CD4-positive, alpha-beta T cell (primary cell): ENCODE results near the gene CEP97. TPM values are rescaled to one million over a fixed set of nuclear protein-coding genes. Genes with fewer than 3 reads are reported as not detected.

Experiments
- ATAC-seq: fragments of 200-7000 bp; cut with Tn5 transposase; one replicate; pipeline ENCODE4 v1.10.0; 2022; ENCODE audit warnings: mild to moderate bottlenecking; ENCODE audit not compliant: poor library complexity
- CTCF ChIA-PET: fragments of 350-600 bp; sonication (Branson Sonifier 250); formaldehyde crosslinking; loops from one replicate; lab custom pipeline; 2021; ENCODE audit warnings: antibody characterized with exemption, inconsistent platforms; lab: Charles Lee
- POLR2A ChIA-PET: fragments of 350-600 bp; sonication (Branson Sonifier 250); formaldehyde crosslinking; loops from one replicate; lab custom pipeline; 2021; ENCODE audit warnings: antibody characterized with exemption, inconsistent platforms; lab: Charles Lee
- DNase-seq, 14 experiments: peaks; one replicate each; pipeline ENCODE4 v3.0.0-alpha.2; 2013 to 2020; ENCODE audit warnings: mixed read lengths in 2 of 14
- H3K27ac ChIP-seq, 2 donors: one replicate each; pipeline versions ENCODE4 v1.5.1 to v1.7.0; 2013; ENCODE audit warnings: low read length in 2 of 2, low read depth in 1 of 2, mild to moderate bottlenecking in 1 of 2
- H3K27me3 ChIP-seq, 2 experiments: 1 replicate in 1 of 2; 2 replicates in 1 of 2; pipeline versions ENCODE4 v1.6.1 to v1.7.0; 2013; ENCODE audit warnings: low read length in 2 of 2, control low read depth in 1 of 2, mild to moderate bottlenecking in 1 of 2, moderate library complexity in 1 of 2; ENCODE audit not compliant: insufficient read depth in 2 of 2, control insufficient read depth in 1 of 2
- H3K36me3 ChIP-seq: one replicate; pipeline ENCODE4 v1.6.1; 2013; ENCODE audit warnings: low read length, control low read depth; ENCODE audit not compliant: insufficient read depth
- H3K4me1 ChIP-seq: one replicate; pipeline ENCODE4 v1.6.1; 2013; ENCODE audit warnings: low read length, control low read depth; ENCODE audit not compliant: insufficient read depth
- H3K4me3 ChIP-seq: one replicate; pipeline ENCODE4 v1.5.1; 2013; ENCODE audit warnings: mild to moderate bottlenecking, low read length, moderate library complexity
- H3K9me3 ChIP-seq, 2 experiments: 1 replicate in 1 of 2; 2 replicates in 1 of 2; pipeline versions ENCODE4 v1.6.1 to v1.7.0; 2013; ENCODE audit warnings: low read length in 2 of 2, mild to moderate bottlenecking in 2 of 2, control low read depth in 1 of 2, moderate library complexity in 1 of 2; ENCODE audit not compliant: control insufficient read depth in 1 of 2, insufficient read depth in 1 of 2
- H3K27ac Mint-ChIP-seq: one replicate; pipeline ENCODE4 v1.8.0; 2020; ENCODE audit warnings: mixed read lengths
- H3K27me3 Mint-ChIP-seq: one replicate; pipeline ENCODE4 v1.8.0; 2021; ENCODE audit warnings: mixed read lengths
- H3K36me3 Mint-ChIP-seq: one replicate; pipeline ENCODE4 v1.8.0; 2021; ENCODE audit warnings: low read depth, mixed read lengths
- H3K4me1 Mint-ChIP-seq: one replicate; pipeline ENCODE4 v1.8.0; 2021; ENCODE audit warnings: low read depth, mixed read lengths
- H3K4me3 Mint-ChIP-seq: one replicate; pipeline ENCODE4 v1.8.0; 2020; ENCODE audit warnings: mild to moderate bottlenecking, mixed read lengths
- H3K9me3 Mint-ChIP-seq: one replicate; pipeline ENCODE4 v1.8.0; 2020; ENCODE audit warnings: mixed read lengths
- intact Hi-C, 2 experiments: fragments of 100-400 bp; cut with DNase I in 1 of 2; cut with micrococcal nuclease in 1 of 2; formaldehyde crosslinking; loops; one replicate each; pipeline versions ENCODE4 v1.15.1 to v1.9.0; 2023 to 2025; cut with DNase I, micrococcal nuclease
- total RNA-seq, 174 experiments: library from RNA in 2 of 174; stranded (reverse) in 2 of 174; gene quantifications; one replicate each; pipeline ENCODE4 v1.2.3 and lab custom pipeline; 2021 to 2026
- TF ChIP-seq, protein P1 (sequence below): fragments of 200-600 bp; IDR thresholded peaks from one replicate; pipeline ENCODE4 v1.8.0; 2022; ENCODE audit warnings: antibody characterized with exemption, mild to moderate bottlenecking

The CEP97 gene
- total RNA-seq, 2 experiments from 2014 or later = 6.3 to 6.6 TPM

DNA sequence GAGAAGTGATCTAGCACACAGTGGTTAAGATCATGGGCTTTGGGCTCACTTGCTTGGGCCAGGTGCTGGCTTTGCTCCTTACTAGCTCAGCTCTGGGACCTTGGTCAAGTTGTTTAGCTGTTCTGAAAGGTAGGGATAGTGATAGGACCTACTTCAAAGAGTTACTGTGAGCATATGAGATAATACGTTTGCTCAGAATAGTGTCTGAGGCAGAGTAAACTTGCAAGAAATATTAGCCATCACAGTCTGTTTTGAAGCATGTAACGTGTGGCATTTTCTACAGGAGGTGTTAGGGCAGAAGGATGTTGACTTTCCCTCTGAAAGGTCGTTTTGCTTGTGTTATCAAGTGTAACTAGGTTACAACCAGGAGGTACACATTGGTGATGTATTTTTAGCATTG is 90.4 kb downstream of the CEP97 start:
- H3K27me3 Mint-ChIP-seq = no peaks in the 10 kb centered on the region
- POLR2A ChIA-PET = interaction anchor here (1.4 to 1.9 kb wide), 5 partner anchors 13 to 414 kb away, joined by 4 to 18 read pairs (median 7); partner anchors contain the start of gene NFKBIZ

DNA sequence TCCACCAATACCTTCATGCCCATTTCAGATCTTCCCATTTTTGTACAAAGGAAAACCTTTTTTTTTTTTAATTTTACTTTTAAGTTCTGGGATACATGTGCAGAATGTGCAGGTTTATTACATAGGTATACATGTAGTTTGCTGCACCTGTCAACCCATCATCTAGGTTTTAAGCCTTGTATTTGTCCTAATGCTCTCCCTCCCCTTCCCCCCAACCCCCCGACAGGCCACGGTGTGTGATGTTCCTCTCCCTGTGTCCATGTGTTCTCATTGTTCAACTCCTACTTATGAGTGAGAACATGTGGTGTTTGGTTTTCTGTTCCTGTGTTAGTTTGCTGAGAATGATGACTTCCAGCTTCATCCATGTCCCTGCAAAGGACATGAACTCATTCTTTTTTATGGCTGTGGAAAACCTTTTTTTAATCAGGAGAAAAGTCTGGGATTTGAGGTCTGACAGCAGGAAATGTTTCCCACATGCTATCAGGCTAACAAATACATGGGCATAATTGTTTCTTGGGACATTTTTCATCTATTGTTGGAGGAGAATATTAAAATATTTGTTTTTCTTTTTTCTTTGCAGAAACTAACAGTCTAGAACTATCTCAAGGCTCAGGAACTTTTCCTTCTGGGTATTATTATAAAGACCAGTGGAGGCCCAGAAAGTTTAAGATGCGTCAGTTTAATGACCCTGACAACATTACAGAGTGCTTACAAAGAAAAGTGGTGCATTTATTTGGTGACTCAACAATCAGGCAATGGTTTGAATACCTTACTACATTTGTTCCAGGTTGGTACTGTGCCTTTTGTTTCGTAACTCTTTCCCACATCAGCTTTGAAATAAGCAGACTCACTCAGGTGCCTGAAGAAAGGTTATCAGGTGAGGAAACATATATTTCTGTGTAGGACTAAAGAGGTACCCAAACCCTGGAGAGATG is 92.1 kb downstream of the CEP97 start:
- H3K9me3 Mint-ChIP-seq = no peaks in the 10 kb centered on the region
- H3K4me1 Mint-ChIP-seq = peaks cover 37% of the 10 kb centered on the region
- no peak overlapping the region for H3K4me3 Mint-ChIP-seq
- no peak overlapping the region for H3K27ac Mint-ChIP-seq
- no peaks in the 10 kb centered on the region for H3K27me3 Mint-ChIP-seq
- H3K36me3 Mint-ChIP-seq = peaks cover 66% of the 10 kb centered on the region
- TF ChIP-seq, protein P1, sequence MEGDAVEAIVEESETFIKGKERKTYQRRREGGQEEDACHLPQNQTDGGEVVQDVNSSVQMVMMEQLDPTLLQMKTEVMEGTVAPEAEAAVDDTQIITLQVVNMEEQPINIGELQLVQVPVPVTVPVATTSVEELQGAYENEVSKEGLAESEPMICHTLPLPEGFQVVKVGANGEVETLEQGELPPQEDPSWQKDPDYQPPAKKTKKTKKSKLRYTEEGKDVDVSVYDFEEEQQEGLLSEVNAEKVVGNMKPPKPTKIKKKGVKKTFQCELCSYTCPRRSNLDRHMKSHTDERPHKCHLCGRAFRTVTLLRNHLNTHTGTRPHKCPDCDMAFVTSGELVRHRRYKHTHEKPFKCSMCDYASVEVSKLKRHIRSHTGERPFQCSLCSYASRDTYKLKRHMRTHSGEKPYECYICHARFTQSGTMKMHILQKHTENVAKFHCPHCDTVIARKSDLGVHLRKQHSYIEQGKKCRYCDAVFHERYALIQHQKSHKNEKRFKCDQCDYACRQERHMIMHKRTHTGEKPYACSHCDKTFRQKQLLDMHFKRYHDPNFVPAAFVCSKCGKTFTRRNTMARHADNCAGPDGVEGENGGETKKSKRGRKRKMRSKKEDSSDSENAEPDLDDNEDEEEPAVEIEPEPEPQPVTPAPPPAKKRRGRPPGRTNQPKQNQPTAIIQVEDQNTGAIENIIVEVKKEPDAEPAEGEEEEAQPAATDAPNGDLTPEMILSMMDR = no peak
- Histone ChIP-seq H3K4me1 (peaks cover 6% of the 10 kb centered on the region), H3K27me3 (no peaks in the 10 kb centered on the region), H3K9me3 (no peaks in the 10 kb centered on the region), H3K36me3 (peaks cover 18% of the 10 kb centered on the region), H3K4me3 (no peak overlapping the region), H3K27ac (no peak overlapping the region)
- no peak for DNase-seq
- ChIA-PET CTCF (no interaction called here), POLR2A (interaction anchor here (0.9 to 2.5 kb wide), 3 partner anchors 11 to 409 kb away, joined by 3 to 13 read pairs (median 11); partner anchors contain the start of gene NFKBIZ)
- intact Hi-C loops = no loop called here
- no peak for ATAC-seq

More for the DNA sequence above, 90.4 kb downstream of the CEP97 start:
- peaks cover 14% of the 10 kb centered on the region for H3K36me3 ChIP-seq
- ATAC-seq = no peak
- intact Hi-C loops = loop anchor here (5.0 kb wide), 2 partner anchors 32 to 37 kb away; partner anchors contain the start of gene NFKBIZ (in 1 of the 2)
- Mint-ChIP-seq H3K9me3 (no peaks in the 10 kb centered on the region), H3K4me1 (peaks cover 52% of the 10 kb centered on the region), H3K27ac (no peak overlapping the region), H3K36me3 (peaks cover 63% of the 10 kb centered on the region), H3K4me3 (no peak overlapping the region)
- H3K27ac ChIP-seq = no peak overlapping the region
- CTCF ChIA-PET = interaction anchor here (1.0 to 1.6 kb wide), 4 partner anchors 12 to 414 kb away, joined by 3 to 8 read pairs (median 6); partner anchors contain the start of gene NFKBIZ
- peak in 3 of 14 experiments; percentile 22 to 29 (median 29) for DNase-seq
- TF ChIP-seq, protein P1 = no peak
- no peak overlapping the region for H3K4me3 ChIP-seq
- no peaks in the 10 kb centered on the region for H3K27me3 ChIP-seq
- H3K4me1 ChIP-seq = peaks cover 15% of the 10 kb centered on the region
- no peaks in the 10 kb centered on the region for H3K9me3 ChIP-seq

DNA sequence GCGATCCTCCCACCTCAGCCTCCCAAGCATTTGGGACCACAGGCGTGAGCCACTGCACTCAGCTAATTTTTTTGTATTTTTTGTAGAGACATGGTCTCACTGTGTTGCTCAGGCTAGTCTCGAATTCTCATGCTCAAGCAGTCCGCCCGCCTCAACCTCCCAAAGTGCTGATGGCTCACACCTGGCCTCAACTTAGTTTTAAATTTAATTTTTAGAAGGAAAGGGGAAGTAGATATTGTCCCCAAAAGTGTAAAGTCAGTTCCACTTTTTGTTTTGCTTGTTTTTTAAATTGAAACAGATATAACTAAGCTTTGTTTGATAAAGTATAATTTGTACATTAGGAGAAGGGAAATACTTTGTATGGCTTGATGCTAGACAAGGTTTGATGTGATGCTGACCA is 93.6 kb downstream of the CEP97 start:
- Mint-ChIP-seq H3K4me1 (peaks cover 46% of the 10 kb centered on the region), H3K4me3 (no peak overlapping the region), H3K9me3 (no peaks in the 10 kb centered on the region), H3K36me3 (peaks cover 80% of the 10 kb centered on the region), H3K27me3 (no peaks in the 10 kb centered on the region), H3K27ac (no peak overlapping the region)
- peaks cover 6% of the 10 kb centered on the region for H3K4me1 ChIP-seq
- no peaks in the 10 kb centered on the region for H3K9me3 ChIP-seq
- no peak overlapping the region for H3K27ac ChIP-seq
- ChIA-PET POLR2A (interaction anchor here (1.1 to 2.5 kb wide), 4 partner anchors 10 to 407 kb away, joined by 3 to 13 read pairs (median 12); partner anchors contain the start of genes CEP97 and NFKBIZ), CTCF (no interaction called here)
- peaks cover 24% of the 10 kb centered on the region for H3K36me3 ChIP-seq
- no peak for DNase-seq
- intact Hi-C loops = no loop called here
- H3K27me3 ChIP-seq = no peaks in the 10 kb centered on the region
- no peak for ATAC-seq
- H3K4me3 ChIP-seq = no peak overlapping the region
- TF ChIP-seq, protein P1 = no peak
